SK-N-MC (cell line): ENCODE results near the gene RPRM.
A peak's percentile ranks its signal among the peaks of the same experiment; 100 is the strongest.
"Not testable (repeated sequence)": the region's sequence is repeated elsewhere in the genome, so short reads cannot be mapped to it uniquely, and the experiment has no call there.

Experiments used
- DNase-seq: peaks from one replicate; pipeline ENCODE4 v3.0.0-alpha.2; 2011; ENCODE audit warnings: low read depth, low spot score
- H3K27ac ChIP-seq: fragments of 200-600 bp; sonication (generic); 2 replicates; pipeline ENCODE4 v1.5.1; 2016; ENCODE audit warnings: mixed run types
- H3K36me3 ChIP-seq: fragments of 200-600 bp; sonication (generic); 2 replicates; pipeline ENCODE4 v1.6.1; 2017; ENCODE audit warnings: antibody characterized with exemption, low read length, mixed read lengths; ENCODE audit not compliant: insufficient read depth
- H3K4me3 ChIP-seq: fragments of 200-600 bp; sonication (generic); 2 replicates; pipeline ENCODE4 v1.5.1; 2016
- H3K9ac ChIP-seq: fragments of 200-600 bp; sonication (generic); 2 replicates; pipeline ENCODE4 v1.8.0; 2017; ENCODE audit warnings: mixed run types, mixed read lengths; ENCODE audit not compliant: insufficient read length
- H3K9me3 ChIP-seq: fragments of 200-600 bp; sonication (generic); 2 replicates; pipeline ENCODE4 v1.6.1; 2017; ENCODE audit warnings: low read depth, mild to moderate bottlenecking, antibody characterized with exemption, low read length, moderate library complexity, mixed read lengths
- EZH2 ChIP-seq: fragments of 200-600 bp; sonication (generic); IDR thresholded peaks from one replicate; pipeline ENCODE4 v1.6.1; 2017; ENCODE audit warnings: antibody characterized with exemption
- FOXP2 ChIP-seq: optimal IDR thresholded peaks from 2 replicates; pipeline ENCODE3; 2011; ENCODE audit warnings: mild to moderate bottlenecking, moderate library complexity; ENCODE audit not compliant: insufficient read depth; ENCODE audit errors: extremely low read length, control extremely low read depth
- POLR2AphosphoS5 ChIP-seq: IDR thresholded peaks from 2 replicates; pipeline ENCODE4 v1.6.1; 2012; ENCODE audit warnings: mild to moderate bottlenecking, low read depth, low read length, borderline replicate concordance

RPRM gene

GRCh38 chr2:153478289-153479261 is at the start of gene RPRM:
TSS of gene RPRM (minus strand) at chr2:153478762. CDS start at chr2:153478565, 197 bp downstream.
- no peak within 1 kb of the TSS for H3K27ac ChIP-seq
- H3K9me3 ChIP-seq = no peaks in the 10 kb centered on the region
- peak within 1 kb of the TSS; percentile 70 for H3K4me3 ChIP-seq
- no peaks in the 10 kb centered on the region for H3K36me3 ChIP-seq
- TF ChIP-seq EZH2 (no peak), POLR2AphosphoS5 (no peak), FOXP2 (no peak)
- H3K9ac ChIP-seq = no peak within 1 kb of the TSS
- no peak for DNase-seq

- Histone ChIP-seq H3K9ac (no peak overlapping the region), H3K9me3 (no peaks in the 10 kb centered on the region), H3K4me3 (no peak overlapping the region), H3K36me3 (no peaks in the 10 kb centered on the region), H3K27ac (no peak overlapping the region)
- no peak for TF ChIP-seq POLR2AphosphoS5
- TF ChIP-seq EZH2 = no peak
- no peak for TF ChIP-seq FOXP2
- peak; percentile 53 for DNase-seq
These were observed 40.8 kb upstream of the RPRM start for GRCh38 chr2:153519257-153519875.

- H3K9ac ChIP-seq = no peak overlapping the region
- no peaks in the 10 kb centered on the region for H3K36me3 ChIP-seq
- no peak overlapping the region for H3K27ac ChIP-seq
- no peak for DNase-seq
- no peak for TF ChIP-seq EZH2
- TF ChIP-seq FOXP2 = no peak
- TF ChIP-seq POLR2AphosphoS5 = no peak
- H3K4me3 ChIP-seq = no peak overlapping the region
- no peaks in the 10 kb centered on the region for H3K9me3 ChIP-seq
These were observed 33.8 kb upstream of the RPRM start for GRCh38 chr2:153512331-153512730.

GRCh38 chr2:153510996-153511395 is 32.4 kb upstream of the RPRM start:
- no peak for TF ChIP-seq EZH2
- no peak for TF ChIP-seq POLR2AphosphoS5
- no peak for TF ChIP-seq FOXP2
- DNase-seq = no peak
- no peaks in the 10 kb centered on the region for H3K36me3 ChIP-seq
- H3K9me3 ChIP-seq = no peaks in the 10 kb centered on the region
- H3K9ac ChIP-seq = no peak overlapping the region
- H3K4me3 ChIP-seq = no peak overlapping the region
- no peak overlapping the region for H3K27ac ChIP-seq

- no peaks in the 10 kb centered on the region for H3K36me3 ChIP-seq
- DNase-seq = no peak
- H3K27ac ChIP-seq = no peak overlapping the region
These were observed 30.6 kb upstream of the RPRM start for GRCh38 chr2:153509133-153509532.

GRCh38 chr2:153506499-153506898 is 27.9 kb upstream of the RPRM start:
- not testable (repeated sequence) for DNase-seq, H3K9me3 ChIP-seq, H3K9ac ChIP-seq, H3K27ac ChIP-seq, H3K36me3 ChIP-seq, H3K4me3 ChIP-seq

More at GRCh38 chr2:153509133-153509532, 30.6 kb upstream of the RPRM start:
- Histone ChIP-seq H3K9ac (no peak overlapping the region), H3K4me3 (no peak overlapping the region), H3K9me3 (no peaks in the 10 kb centered on the region)
- TF ChIP-seq EZH2 (no peak), FOXP2 (no peak), POLR2AphosphoS5 (no peak)

GRCh38 chr2:153499439-153499838 is 20.9 kb upstream of the RPRM start:
- Histone ChIP-seq H3K4me3 (no peak overlapping the region), H3K36me3 (no peaks in the 10 kb centered on the region), H3K9ac (no peak overlapping the region), H3K27ac (no peak overlapping the region), H3K9me3 (no peaks in the 10 kb centered on the region)
- TF ChIP-seq FOXP2 = no peak
- no peak for TF ChIP-seq POLR2AphosphoS5
- TF ChIP-seq EZH2 = no peak
- DNase-seq = no peak

GRCh38 chr2:153497938-153498629 is 19.5 kb upstream of the RPRM start:
- no peak for DNase-seq
- no peak overlapping the region for H3K27ac ChIP-seq

More at GRCh38 chr2:153497938-153498629, 19.5 kb upstream of the RPRM start:
- Histone ChIP-seq H3K4me3 (no peak overlapping the region), H3K36me3 (no peaks in the 10 kb centered on the region), H3K9ac (no peak overlapping the region), H3K9me3 (no peaks in the 10 kb centered on the region)
- TF ChIP-seq EZH2 = no peak
